Esophagus muscularis mucosa (tissue), 4 donors: ENCODE data around the gene RGMB. TPM values are rescaled to one million over a fixed set of nuclear protein-coding genes. Genes with fewer than 3 reads are reported as not detected.

Source experiments
- DNase-seq: peaks from one replicate; pipeline ENCODE4 v3.0.0-alpha.2; 2017; ENCODE audit errors: extremely low spot score
- H3K27ac ChIP-seq, 4 donors: fragments of 200-600 bp; sonication (generic); replicated peaks in 1 of 4; 1 replicate in 3 of 4; 2 replicates in 1 of 4; pipeline ENCODE4 v1.5.1; 2016 to 2019; ENCODE audit warnings: mild to moderate bottlenecking in 1 of 4
- H3K27me3 ChIP-seq, 4 donors: fragments of 200-600 bp; sonication (generic); one replicate each; pipeline versions ENCODE4 v1.5.1 to v1.6.0; 2016 to 2019
- H3K36me3 ChIP-seq, 4 donors: fragments of 200-600 bp; sonication (generic); one replicate each; pipeline ENCODE4 v1.5.1; 2016 to 2019
- H3K4me1 ChIP-seq, 4 donors: fragments of 200-600 bp; sonication (generic); one replicate each; pipeline ENCODE4 v1.5.1; 2016 to 2019
- H3K4me3 ChIP-seq, 4 donors: fragments of 200-600 bp; sonication (generic); 1 replicate in 2 of 4; 2 replicates in 2 of 4; pipeline ENCODE4 v1.5.1; 2016 to 2019; ENCODE audit warnings: mild to moderate bottlenecking in 4 of 4, moderate library complexity in 1 of 4
- H3K9me3 ChIP-seq, 4 donors: fragments of 200-600 bp; sonication (generic); 1 replicate in 3 of 4; 2 replicates in 1 of 4; pipeline ENCODE4 v1.5.1; 2016 to 2019
- CTCF ChIP-seq, 3 experiments: fragments of 200-600 bp in 2 of 3; fragments of 450-650 bp in 1 of 3; sonication (generic) in 2 of 3; IDR thresholded peaks; one replicate each; pipeline ENCODE4 v1.5.1; 2017 to 2019; ENCODE audit warnings: antibody characterized with exemption in 3 of 3, mild to moderate bottlenecking in 2 of 3, moderate library complexity in 1 of 3
- EP300 ChIP-seq: sonication (generic); formaldehyde crosslinking; IDR thresholded peaks from one replicate; pipeline ENCODE4 v1.6.1; 2017; ENCODE audit warnings: antibody characterized with exemption
- POLR2A ChIP-seq: fragments of 450-650 bp; IDR thresholded peaks from one replicate; pipeline ENCODE4 v1.6.1; 2017; ENCODE audit warnings: antibody characterized with exemption, moderate library complexity, mild to moderate bottlenecking, low read depth
- POLR2AphosphoS5 ChIP-seq, 2 donors: sonication (generic); formaldehyde crosslinking; IDR thresholded peaks; one replicate each; pipeline ENCODE4 v1.6.1; 2017; ENCODE audit warnings: antibody characterized with exemption in 2 of 2
- WGBS: methylation state at CpG from one replicate; pipeline ENCODE4 v1.1.5; 2018; 5-methylcytosine and 5-hydroxymethylcytosine counted together
- intact Hi-C: fragments of 100-400 bp; cut with DNase I; formaldehyde crosslinking; loops from one replicate; pipeline ENCODE4 v1.15.1; 2023
- total RNA-seq, 4 donors: library from RNA; depleted of rRNA; stranded (reverse); fragments of >200 nt; gene quantifications; one replicate each; pipeline versions ENCODE4 v1.1.0 to v1.2.1, GENCODE V29; 2016

Gene RGMB
- total RNA-seq, 4 donors from 2014 or later = 145 to 198 (median 183) TPM

DNA sequence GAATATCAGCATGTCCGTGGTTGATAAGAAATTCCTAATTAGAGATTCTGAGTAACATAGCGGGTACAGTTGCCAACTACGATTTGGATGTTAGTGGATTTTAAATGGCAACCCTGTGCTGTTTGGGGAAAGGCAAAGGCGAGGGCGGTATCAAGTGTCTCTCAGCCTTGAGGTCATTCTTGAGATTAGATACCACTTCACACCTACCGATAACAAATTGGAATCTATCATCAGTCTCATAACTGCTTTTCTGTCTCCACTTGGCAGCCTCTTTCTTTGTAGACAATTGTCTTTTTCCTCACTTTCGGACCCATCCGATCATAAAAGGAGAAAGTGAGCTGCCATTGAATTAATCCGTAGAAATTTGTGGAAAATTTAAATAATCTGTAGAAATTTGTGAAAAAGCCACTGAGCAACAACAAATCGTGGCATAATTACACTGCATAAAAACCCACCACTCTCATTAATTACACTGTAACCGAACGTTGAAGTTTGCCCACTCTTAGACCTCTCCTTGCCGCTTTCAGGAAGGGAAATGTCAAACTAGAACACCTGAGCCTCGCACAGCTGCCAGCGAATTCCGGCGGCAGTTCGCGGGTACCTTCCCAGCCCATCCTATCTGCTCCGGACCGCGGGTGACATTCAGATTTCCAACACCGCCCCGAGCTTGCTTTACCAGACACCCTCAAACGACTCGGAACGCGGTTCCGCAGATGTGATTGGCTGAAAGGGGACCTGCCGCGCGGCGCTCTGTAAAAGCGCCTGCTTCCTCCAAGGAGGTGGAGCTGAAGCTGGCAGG is 849 bp upstream of the RGMB start:
- WGBS = 9% methylated on average over 33 of the region's 34 CpGs
- Histone ChIP-seq H3K4me1 (peaks cover 27 to 62% (median 44%) of the 10 kb centered on the region in 4 donors), H3K27ac (peak overlapping the region; percentile 93 to 94 (median 93)), H3K36me3 (peaks cover 0 to 6% (median 0%) of the 10 kb centered on the region in 4 donors), H3K4me3 (peak overlapping the region; percentile 81 to 94 (median 90)), H3K27me3 (no peaks in the 10 kb centered on the region), H3K9me3 (no peaks in the 10 kb centered on the region)
- peak; percentile 94 for DNase-seq
- intact Hi-C loops = loop anchor here (5.0 to 10.0 kb wide), 2 partner anchors 152 to 340 kb away; partner anchors contain the start of gene CHD1
- TF ChIP-seq EP300 = no peak
- no peak for TF ChIP-seq POLR2A
- TF ChIP-seq CTCF (IDR thresholded peaks at IDR 0.05) = no peak
- TF ChIP-seq POLR2AphosphoS5 (IDR thresholded peaks at IDR 0.05) = peak in 1 of 2 donors; percentile 44

GRCh38 chr5:98773214-98773463 is 324 bp upstream of the RGMB start:
- no peak for TF ChIP-seq EP300
- TF ChIP-seq POLR2AphosphoS5 (IDR thresholded peaks at IDR 0.05) = peak in 1 of 2 donors; percentile 88
- Histone ChIP-seq H3K27ac (peak overlapping the region; percentile 93 to 94 (median 93)), H3K36me3 (peaks cover 0 to 6% (median 0%) of the 10 kb centered on the region in 4 donors), H3K4me1 (peaks cover 27 to 62% (median 44%) of the 10 kb centered on the region in 4 donors), H3K9me3 (no peaks in the 10 kb centered on the region), H3K27me3 (no peaks in the 10 kb centered on the region), H3K4me3 (peak overlapping the region; percentile 81 to 94 (median 90))
- intact Hi-C loops = loop anchor here (5.0 to 10.0 kb wide), 2 partner anchors 152 to 341 kb away; partner anchors contain the start of gene CHD1
- DNase-seq = no peak
- WGBS = under 1% methylated on average over 16 of the region's 16 CpGs

DNA sequence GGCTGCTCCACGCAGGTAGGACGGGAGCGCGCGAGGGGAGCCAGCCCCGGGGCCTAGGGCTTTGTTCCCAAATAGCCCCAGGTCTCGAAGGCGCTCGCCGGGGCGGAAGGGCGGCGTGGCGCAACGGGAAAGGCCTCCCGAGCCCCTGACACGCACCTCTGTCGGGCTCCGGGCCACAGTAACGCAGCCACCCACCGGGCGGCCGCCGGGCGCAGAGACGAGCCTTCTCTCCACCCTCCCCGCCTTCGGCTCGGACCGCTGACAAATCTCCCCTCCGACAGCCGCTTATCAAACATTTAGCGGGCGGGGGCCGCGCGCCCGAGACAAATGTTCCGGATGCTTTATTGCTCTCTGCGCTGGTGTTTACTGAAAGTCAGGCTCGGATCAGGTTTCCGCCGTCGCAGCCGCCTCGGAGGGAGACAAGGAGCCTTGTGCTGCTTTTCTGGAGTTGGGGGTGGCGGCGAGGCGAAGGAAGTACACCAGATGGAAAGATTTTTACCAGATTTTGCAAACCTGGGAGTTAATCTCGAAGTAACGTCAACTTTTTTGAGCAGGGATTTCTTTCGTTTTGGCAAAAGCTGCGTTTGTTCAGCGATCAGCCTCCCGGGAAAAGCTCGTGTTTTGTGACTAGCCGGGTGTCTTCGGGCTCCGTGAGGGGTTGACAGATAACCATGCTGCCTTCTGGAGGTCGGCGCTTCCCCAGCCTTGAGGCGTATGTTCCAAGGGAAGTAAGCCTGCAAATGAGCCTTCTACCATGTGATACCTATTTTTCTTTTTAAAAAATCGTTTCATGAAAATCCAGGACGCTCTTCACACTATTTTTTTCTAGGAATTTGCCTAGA is 950 bp downstream of the RGMB start:
- Histone ChIP-seq H3K4me1 (peaks cover 34 to 62% (median 47%) of the 10 kb centered on the region in 4 donors), H3K27me3 (no peaks in the 10 kb centered on the region), H3K27ac (peak overlapping the region; percentile 93 to 94 (median 93)), H3K9me3 (no peaks in the 10 kb centered on the region), H3K4me3 (peak overlapping the region; percentile 81 to 94 (median 90)), H3K36me3 (peaks cover 0 to 6% (median 0%) of the 10 kb centered on the region in 4 donors)
- TF ChIP-seq POLR2A = no peak
- TF ChIP-seq POLR2AphosphoS5 (IDR thresholded peaks at IDR 0.05) = peak; percentile 20 to 47
- peak in 1 of 3 experiments; percentile 2 for TF ChIP-seq CTCF (IDR thresholded peaks at IDR 0.05)
- DNase-seq = no peak
- 1% methylated on average over 16 of the region's 64 CpGs for WGBS
- intact Hi-C loops = loop anchor here (5.0 to 10.0 kb wide), 2 partner anchors 150 to 342 kb away; partner anchors contain the start of gene CHD1

- no peaks in the 10 kb centered on the region for H3K9me3 ChIP-seq
- H3K4me1 ChIP-seq = peaks cover 41 to 70% (median 57%) of the 10 kb centered on the region in 4 donors
- H3K36me3 ChIP-seq = peaks cover 0 to 16% (median under 1%) of the 10 kb centered on the region in 4 donors
- intact Hi-C loops = loop anchor here (10.0 kb wide), 1 partner anchor 149 kb away; the partner anchor contains the start of gene CHD1
- 47% methylated on average over 12 of the region's 12 CpGs for WGBS
- DNase-seq = no peak
- peak overlapping the region; percentile 93 to 94 (median 93) for H3K27ac ChIP-seq
- H3K27me3 ChIP-seq = no peaks in the 10 kb centered on the region
- TF ChIP-seq EP300 = no peak
- no peak for TF ChIP-seq POLR2A
- no peak for TF ChIP-seq CTCF (IDR thresholded peaks at IDR 0.05)
- no peak for TF ChIP-seq POLR2AphosphoS5 (IDR thresholded peaks at IDR 0.05)
- peak overlapping the region; percentile 81 to 94 (median 90) for H3K4me3 ChIP-seq
Observed at GRCh38 chr5:98775246-98776065, 2.0 kb downstream of the RGMB start.
